ENCODE measurements around the gene VPS35L.
A peak's percentile ranks its signal among the peaks of the same experiment; 100 is the strongest.

Gene VPS35L

DNA sequence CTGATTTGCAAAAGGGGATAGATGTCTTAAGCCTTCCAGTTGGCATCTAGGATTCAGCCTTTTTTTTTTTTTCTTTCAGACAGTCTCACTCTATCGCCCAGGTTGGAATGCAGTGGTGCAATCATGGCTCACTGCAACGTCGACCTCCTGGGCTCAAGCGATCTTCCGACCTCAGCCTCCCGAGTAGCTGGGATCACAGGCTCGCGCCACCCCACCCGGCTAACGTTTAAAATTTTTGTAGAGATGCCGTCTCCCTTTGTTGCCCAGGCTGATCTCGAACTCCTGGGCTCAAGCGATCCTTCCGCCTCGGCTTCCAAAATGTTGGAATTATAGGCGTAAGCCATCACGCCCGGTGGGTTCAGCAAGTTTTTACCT, 32.3 kb upstream of the VPS35L start:
- TF ChIP-seq, protein P1, sequence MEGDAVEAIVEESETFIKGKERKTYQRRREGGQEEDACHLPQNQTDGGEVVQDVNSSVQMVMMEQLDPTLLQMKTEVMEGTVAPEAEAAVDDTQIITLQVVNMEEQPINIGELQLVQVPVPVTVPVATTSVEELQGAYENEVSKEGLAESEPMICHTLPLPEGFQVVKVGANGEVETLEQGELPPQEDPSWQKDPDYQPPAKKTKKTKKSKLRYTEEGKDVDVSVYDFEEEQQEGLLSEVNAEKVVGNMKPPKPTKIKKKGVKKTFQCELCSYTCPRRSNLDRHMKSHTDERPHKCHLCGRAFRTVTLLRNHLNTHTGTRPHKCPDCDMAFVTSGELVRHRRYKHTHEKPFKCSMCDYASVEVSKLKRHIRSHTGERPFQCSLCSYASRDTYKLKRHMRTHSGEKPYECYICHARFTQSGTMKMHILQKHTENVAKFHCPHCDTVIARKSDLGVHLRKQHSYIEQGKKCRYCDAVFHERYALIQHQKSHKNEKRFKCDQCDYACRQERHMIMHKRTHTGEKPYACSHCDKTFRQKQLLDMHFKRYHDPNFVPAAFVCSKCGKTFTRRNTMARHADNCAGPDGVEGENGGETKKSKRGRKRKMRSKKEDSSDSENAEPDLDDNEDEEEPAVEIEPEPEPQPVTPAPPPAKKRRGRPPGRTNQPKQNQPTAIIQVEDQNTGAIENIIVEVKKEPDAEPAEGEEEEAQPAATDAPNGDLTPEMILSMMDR (IDR thresholded peaks at IDR 0.05; ENCODE audit: low read depth, low read length, missing control alignments): no peak
- H3K4me3 ChIP-seq (ENCODE audit: low read depth, low read length): no peak overlapping the region
- in situ Hi-C loops (cut with HindIII; ENCODE audit: low sequenced_read_pairs): no loop called here
- DNase-seq (ENCODE audit: low read depth): no peak

DNA sequence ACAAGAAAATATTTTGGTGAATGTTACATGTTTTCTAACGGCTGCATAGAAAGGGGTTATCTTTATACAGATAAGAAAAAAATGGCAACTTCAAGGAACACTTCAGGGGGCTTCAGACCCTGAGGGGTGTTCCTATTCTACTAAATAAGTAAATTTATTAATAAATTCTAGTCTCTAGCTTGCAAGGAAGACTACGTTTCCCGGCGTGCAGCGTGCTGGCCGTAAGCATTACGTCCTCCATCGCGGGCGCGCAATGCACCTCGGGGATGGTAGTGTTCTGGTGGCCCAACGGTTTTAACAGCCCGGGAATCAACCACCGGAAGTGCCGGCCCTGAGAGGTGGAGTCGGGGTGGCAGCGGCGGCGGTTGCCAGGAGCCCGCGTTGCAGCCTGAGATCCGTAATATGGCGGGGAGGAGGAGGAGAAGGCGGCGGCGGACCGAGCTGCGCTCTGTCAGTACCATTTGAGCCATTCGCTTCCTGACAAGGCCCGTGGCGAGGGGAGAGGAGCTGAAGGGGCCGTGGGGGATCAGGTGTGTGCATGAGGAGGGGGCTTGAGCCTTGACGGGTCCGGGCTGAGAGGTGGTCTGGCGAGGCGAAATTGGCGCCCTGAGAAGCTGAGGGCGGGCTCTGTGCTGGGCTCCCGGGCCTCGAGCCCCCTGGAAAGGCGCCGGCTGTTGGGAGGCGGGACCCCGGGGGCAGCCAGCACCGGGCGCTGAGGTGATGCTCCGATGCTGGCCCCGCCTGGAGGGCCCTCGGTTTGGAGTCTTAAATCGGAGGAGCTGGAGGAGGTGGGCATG, 31.7 kb upstream of the VPS35L start, which contains the start of gene CCP110:
Gene CCP110 (plus strand): TSS at position 384 of the 797 bp plus-strand sequence. CDS start 3,940 bp downstream, outside the sequence.
- DNase-seq (ENCODE audit: low read depth): peak; percentile 92
- in situ Hi-C loops (cut with HindIII; ENCODE audit: low sequenced_read_pairs): no loop called here
- TF ChIP-seq, protein P1 (IDR thresholded peaks at IDR 0.05; ENCODE audit: low read depth, low read length, missing control alignments): no peak
- peak within 1 kb of the TSS; percentile 92 for H3K4me3 ChIP-seq (ENCODE audit: low read depth, low read length)

DNA sequence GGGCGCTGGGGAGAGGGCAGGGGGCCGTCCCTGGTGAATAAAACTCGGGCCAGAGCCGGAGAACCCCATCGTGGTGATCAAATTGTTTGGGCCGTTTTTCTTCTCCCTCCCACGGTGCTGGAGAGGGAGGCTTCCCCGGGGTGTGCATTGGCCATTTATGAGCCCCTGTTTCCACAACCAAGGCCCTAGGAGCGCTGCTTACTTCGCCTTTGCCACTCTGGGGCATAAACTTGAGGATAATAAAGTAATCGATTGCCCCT, 31.2 kb upstream of the VPS35L start:
- TF ChIP-seq, protein P1 (IDR thresholded peaks at IDR 0.05; ENCODE audit: low read depth, low read length, missing control alignments): no peak
- H3K4me3 ChIP-seq (ENCODE audit: low read depth, low read length): peak overlapping the region; percentile 92
- DNase-seq (ENCODE audit: low read depth): no peak
- in situ Hi-C loops (cut with HindIII; ENCODE audit: low sequenced_read_pairs): no loop called here

DNA sequence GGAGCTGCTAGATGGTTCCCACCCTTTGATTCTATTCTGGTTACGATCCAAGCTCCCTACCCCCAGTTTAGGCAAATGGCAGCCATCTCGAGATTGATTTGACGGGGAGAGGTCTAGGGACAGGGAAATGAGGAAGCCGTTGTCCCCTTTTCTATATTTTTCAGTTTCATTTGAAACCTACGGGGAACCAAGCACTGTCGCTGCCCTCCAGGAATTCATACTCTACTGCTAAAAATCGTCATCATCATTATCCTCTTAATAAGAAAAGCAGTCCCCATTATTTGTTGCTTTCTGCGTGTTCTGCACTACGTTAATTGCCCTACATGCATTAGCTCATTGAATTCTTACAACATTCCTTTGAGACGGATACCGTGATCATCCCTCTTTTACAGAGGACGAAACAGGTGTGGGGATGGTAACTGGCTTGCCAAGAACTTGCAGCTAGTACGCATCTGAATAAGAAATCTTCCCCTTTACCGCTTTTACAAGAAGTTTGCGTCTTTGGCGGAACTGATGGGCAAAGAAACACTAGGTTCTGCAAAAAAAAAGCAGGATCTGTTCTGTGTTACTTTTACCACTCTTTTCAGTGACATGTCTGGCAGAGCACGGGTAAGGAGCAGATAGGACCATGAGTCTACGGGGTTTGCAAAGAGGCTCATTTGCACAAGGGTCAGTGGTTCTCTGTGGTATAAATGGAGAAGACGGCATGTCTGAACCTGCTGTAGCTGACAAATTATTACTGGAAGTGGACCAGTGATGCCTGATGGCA, 30.7 kb upstream of the VPS35L start:
- in situ Hi-C loops (cut with HindIII; ENCODE audit: low sequenced_read_pairs): no loop called here
- DNase-seq (ENCODE audit: low read depth): no peak
- peak overlapping the region; percentile 92 for H3K4me3 ChIP-seq (ENCODE audit: low read depth, low read length)
- TF ChIP-seq, protein P1 (IDR thresholded peaks at IDR 0.05; ENCODE audit: low read depth, low read length, missing control alignments): no peak

DNA sequence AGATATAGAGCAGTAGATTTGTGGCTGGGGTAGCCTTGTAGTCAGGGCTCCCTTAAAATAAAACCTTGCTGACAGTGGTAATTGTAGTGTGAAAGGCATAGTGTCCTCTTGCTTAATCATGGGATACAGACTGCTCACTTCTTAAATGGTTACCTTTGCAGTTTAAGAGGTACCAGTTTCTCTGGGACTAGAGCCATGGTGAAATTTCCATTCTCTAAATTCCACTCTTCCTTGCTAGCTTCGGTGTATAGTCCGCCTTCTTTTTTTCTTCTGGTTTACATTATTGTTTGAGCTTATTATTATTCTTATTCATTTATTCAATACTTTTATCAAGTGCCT, 30.1 kb upstream of the VPS35L start:
- TF ChIP-seq, protein P1 (IDR thresholded peaks at IDR 0.05; ENCODE audit: low read depth, low read length, missing control alignments): no peak
- H3K4me3 ChIP-seq (ENCODE audit: low read depth, low read length): peak overlapping the region; percentile 92
- in situ Hi-C loops (cut with HindIII; ENCODE audit: low sequenced_read_pairs): no loop called here
- DNase-seq (ENCODE audit: low read depth): no peak

DNA sequence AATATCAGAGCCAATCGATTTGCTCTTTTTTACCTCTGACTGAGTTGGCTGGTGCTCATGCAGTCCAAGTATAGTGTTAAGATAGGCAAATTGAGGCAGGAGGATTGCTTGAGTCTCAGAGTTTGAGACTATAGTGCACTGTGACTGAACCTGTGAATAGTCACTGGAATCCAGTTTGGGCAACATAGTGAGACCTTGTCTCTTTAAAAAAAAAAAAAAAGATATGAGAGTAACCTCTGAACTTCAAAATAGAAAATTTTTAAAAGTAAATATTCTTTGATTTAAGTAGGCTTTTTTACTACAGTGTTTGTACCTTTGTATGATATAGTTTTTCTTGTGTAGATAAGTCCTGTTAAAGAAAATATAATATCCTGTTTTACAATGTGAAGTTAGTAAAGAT, 28.3 kb upstream of the VPS35L start:
- in situ Hi-C loops (cut with HindIII; ENCODE audit: low sequenced_read_pairs): no loop called here
- no peak overlapping the region for H3K4me3 ChIP-seq (ENCODE audit: low read depth, low read length)
- TF ChIP-seq, protein P1 (IDR thresholded peaks at IDR 0.05; ENCODE audit: low read depth, low read length, missing control alignments): no peak
- no peak for DNase-seq (ENCODE audit: low read depth)
